ENCODE results near the gene CCDC107.

The CCDC107 gene

DNA sequence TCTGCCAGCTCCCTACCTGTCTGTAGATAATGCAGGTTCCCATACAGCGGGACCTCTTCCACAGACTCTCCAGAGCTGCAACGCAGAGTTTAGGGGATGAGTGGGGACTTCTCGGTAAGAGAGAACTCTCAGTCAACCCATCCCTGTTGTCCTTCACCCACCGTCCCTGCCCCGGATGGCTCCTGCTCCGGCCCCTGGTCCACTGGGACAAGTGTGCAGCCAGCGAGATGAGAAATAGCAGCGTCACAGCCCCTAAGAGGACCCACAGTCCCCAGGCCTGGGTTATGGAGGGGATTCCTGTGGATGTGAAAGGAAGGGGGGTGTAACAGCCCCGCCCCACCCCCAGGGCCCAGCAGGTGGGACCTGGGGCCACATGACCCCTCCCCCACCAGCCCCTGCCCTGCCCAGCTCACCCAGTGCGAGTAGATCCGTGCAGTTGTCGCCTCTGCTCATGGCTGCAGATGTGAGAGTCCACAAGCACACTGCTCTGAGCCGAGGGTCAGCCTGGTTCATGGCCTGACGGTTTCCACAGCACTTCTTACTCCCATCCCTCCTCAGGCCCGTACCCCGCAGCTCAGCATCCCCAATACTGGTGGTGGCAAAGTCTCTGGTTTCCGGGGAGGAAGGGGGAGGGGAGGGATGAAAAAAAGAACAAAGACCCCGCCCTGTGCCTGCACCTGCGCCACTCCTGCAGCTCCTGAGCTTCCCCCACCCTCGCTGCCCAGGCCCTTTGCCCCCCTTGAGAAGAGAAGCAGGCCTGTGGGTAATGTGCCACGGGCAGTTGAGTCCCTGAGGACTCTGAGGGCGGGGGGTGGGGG lies 7.5 kb upstream of the CCDC107 start, which contains the start of gene SIT1:
Gene SIT1 (minus strand): TSS at position 591 of the 818 bp plus-strand sequence. CDS start 78 bp downstream, at position 513.
- no peak for DNase-seq (ENCODE audit: low read depth)
- H3K4me3 ChIP-seq (ENCODE audit: low read depth, low read length), result peak within 1 kb of the TSS; percentile 67
- TF ChIP-seq, protein P1, sequence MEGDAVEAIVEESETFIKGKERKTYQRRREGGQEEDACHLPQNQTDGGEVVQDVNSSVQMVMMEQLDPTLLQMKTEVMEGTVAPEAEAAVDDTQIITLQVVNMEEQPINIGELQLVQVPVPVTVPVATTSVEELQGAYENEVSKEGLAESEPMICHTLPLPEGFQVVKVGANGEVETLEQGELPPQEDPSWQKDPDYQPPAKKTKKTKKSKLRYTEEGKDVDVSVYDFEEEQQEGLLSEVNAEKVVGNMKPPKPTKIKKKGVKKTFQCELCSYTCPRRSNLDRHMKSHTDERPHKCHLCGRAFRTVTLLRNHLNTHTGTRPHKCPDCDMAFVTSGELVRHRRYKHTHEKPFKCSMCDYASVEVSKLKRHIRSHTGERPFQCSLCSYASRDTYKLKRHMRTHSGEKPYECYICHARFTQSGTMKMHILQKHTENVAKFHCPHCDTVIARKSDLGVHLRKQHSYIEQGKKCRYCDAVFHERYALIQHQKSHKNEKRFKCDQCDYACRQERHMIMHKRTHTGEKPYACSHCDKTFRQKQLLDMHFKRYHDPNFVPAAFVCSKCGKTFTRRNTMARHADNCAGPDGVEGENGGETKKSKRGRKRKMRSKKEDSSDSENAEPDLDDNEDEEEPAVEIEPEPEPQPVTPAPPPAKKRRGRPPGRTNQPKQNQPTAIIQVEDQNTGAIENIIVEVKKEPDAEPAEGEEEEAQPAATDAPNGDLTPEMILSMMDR (IDR thresholded peaks at IDR 0.05; ENCODE audit: low read depth, low read length, missing control alignments), result no peak

GRCh38 chr9:35651956-35652828 lies 5.9 kb upstream of the CCDC107 start:
- DNase-seq (ENCODE audit: low read depth), result no peak
- H3K4me3 ChIP-seq (ENCODE audit: low read depth, low read length), result no peak overlapping the region

GRCh38 chr9:35652829-35653209 lies 5.3 kb upstream of the CCDC107 start:
- H3K4me3 ChIP-seq (ENCODE audit: low read depth, low read length), result no peak overlapping the region
- TF ChIP-seq, protein P1 (IDR thresholded peaks at IDR 0.05; ENCODE audit: low read depth, low read length, missing control alignments), result no peak
- no peak for DNase-seq (ENCODE audit: low read depth)

More at GRCh38 chr9:35651956-35652828, 5.9 kb upstream of the CCDC107 start:
- TF ChIP-seq, protein P1 (IDR thresholded peaks at IDR 0.05; ENCODE audit: low read depth, low read length, missing control alignments), result no peak

DNA sequence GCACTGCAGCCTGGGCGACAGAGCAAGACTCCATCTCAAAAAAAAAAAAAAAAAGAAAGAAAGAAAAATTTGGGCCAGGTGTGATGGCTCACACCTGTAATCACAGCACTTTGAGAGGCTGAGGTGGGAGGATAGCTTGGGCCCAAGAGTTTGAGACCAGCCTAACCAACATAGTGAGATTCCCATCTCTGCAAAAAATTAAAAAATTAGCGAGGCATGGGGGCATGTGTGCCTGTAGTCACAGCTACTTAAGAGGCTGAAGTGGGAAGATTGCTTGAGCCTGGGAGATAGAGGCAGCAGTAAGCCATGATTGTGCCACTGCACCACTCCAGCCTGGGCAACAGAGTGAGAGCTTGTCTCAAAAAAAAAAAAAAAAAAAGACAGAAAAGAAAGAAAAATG lies 4.5 kb upstream of the CCDC107 start:
- TF ChIP-seq, protein P1 (IDR thresholded peaks at IDR 0.05; ENCODE audit: low read depth, low read length, missing control alignments), result no peak
- DNase-seq (ENCODE audit: low read depth), result no peak
- no peak overlapping the region for H3K4me3 ChIP-seq (ENCODE audit: low read depth, low read length)

DNA sequence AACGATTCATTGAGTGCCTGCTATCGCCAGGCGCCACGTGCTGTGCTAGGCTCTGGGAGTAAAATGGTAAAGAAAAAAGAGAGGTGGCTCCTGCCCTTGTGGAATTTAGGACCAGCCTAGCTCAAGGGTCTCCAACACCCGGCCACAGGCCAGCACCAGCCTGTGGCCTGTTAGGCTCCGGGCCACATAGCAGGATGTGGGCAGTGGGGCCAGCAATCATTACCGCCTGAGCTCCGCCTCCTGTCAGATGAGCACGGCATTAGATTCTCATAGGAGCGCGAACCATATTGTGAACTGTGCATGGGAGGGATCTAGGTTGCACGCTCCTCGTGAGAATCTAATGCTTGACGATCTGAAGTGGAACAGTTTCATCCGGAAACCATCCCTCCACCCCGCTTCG lies 1.7 kb upstream of the CCDC107 start:
- H3K4me3 ChIP-seq (ENCODE audit: low read depth, low read length), result no peak overlapping the region
- no peak for DNase-seq (ENCODE audit: low read depth)
- TF ChIP-seq, protein P1 (IDR thresholded peaks at IDR 0.05; ENCODE audit: low read depth, low read length, missing control alignments), result no peak

DNA sequence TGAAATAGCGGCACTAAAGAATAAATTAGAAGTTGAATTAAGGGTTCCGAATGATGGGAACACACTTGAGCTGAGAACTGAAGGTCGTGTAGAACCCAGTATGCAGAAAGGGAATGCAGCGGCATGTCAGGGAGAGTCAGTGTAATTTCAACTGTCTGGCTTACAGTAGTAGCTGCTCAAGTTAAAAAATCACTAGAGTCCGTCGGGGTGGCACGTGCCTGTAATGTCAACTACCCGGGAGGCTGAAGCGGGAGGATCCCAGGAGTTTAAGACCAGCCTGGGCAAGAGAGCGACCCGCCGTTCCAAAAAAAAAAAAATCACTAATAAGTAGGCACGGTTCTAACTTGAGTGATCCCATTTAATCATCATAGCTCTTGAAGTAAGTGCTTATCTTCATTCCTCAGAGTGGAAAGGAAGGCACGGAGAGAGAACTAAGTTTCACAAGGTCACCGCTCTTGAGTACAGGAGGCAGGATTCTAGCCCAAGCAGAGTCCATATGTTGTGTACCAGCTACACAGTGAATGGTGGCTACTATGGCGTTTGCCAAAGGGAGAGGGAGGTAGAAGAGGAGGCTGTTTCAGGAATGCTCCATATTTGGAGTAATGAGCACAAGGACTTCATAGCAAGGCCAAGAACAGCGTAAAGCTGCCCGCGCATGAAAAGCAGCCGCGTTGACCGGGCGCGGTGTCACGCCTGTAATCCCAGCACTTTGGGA lies 1.1 kb upstream of the CCDC107 start:
- TF ChIP-seq, protein P1 (IDR thresholded peaks at IDR 0.05; ENCODE audit: low read depth, low read length, missing control alignments), result no peak
- DNase-seq (ENCODE audit: low read depth), result no peak
- peak overlapping the region; percentile 32 for H3K4me3 ChIP-seq (ENCODE audit: low read depth, low read length)
